ENCODE results near the gene PHLPP1. TPM values are rescaled to one million over a fixed set of nuclear protein-coding genes. Genes with fewer than 3 reads are reported as not detected.

PHLPP1 gene
- polyA plus RNA-seq, 2 of the 4 experiments (the other 2 are of a cell fraction): 6.5 to 12.1 TPM

- TF ChIP-seq FOSL2 (IDR thresholded peaks at IDR 0.05) (peak; percentile 47; the same call in 1 of the 2 replicates), FOSL2 (CRISPR knock-in tag; IDR thresholded peaks at IDR 0.05) (peak; percentile 87), GATA3 (IDR thresholded peaks at IDR 0.05; ENCODE audit: borderline replicate concordance) (peak; percentile 91), ELK1 (IDR thresholded peaks at IDR 0.05; ENCODE audit: low read depth, low read length) (no peak), NR3C1 (IDR thresholded peaks at IDR 0.05) (no peak), HOXB5 (CRISPR knock-in tag; IDR thresholded peaks at IDR 0.05) (no peak)
These were observed 96.9 kb downstream of the PHLPP1 start (continued) for GRCh38 chr18:62812242-62812641.

DNA sequence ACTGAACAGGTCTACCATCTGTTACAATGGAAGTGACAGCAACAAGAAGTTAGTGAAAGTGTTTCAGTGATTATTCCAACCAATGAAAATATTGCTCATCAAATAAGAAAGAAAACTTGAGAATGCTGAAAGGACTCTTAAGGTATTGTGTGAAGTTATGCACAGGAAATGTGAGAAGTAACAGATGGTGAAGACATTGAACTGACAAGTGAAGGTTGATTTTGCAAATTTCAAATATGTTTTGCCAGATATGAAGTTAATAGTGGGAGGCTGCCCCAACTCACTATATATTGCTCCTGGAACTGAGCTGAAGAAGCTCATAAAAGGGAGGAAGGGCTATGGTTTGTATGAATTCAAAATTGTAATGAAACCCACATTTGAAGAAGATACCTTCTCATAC, 97.5 kb downstream of the PHLPP1 start:
- ATAC-seq: no peak

DNA sequence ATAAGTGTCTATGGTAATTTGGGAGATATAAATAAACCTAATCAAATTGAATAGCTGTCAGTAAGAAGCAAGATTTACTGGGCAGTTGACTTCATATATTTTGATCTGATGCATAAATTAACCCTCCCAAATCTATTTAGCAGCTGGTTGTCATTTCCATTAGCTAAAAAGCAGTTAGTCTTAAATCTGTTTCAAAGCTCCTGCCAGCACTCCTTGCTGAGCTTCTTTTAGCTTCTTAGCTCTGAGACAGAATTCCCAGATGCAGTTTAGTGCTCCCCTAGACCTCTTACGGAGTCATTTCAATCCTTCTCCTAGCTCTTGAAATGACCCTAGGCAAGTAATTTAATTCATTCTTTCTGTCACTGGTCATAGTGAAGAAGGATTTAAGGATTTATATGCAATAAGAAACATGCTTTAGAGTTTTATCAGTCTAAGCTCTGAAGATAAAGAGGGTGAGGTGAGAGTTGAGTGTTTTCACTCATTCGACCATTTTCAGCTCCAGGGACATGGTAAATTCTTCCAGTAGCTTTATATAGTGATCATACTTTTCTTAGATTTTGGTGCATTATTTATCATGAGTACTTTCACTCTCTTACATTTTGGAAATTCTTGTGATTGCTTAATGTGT, 98.9 kb downstream of the PHLPP1 start:
- H3K4me1 ChIP-seq: peaks cover 60% of the 10 kb centered on the region

More for the DNA sequence above, 97.5 kb downstream of the PHLPP1 start:
- ChIA-PET CTCF (interaction anchor here (0.6 to 2.4 kb wide), 4 partner anchors 23 to 139 kb away, joined by 3 to 8 read pairs (median 3); partner anchors contain the start of gene PHLPP1), POLR2A (interaction anchor here (1.6 kb wide), 1 partner anchor 98 kb away, joined by 7 read pairs; the partner anchor contains the start of gene PHLPP1)
- DNase-seq (ENCODE audit: low read depth in 1 of 2, low spot score in 1 of 2) (no peak), FAIRE-seq (no peak)
- Histone ChIP-seq H3K4me1 (peaks cover 61% of the 10 kb centered on the region), H3K27ac (peak overlapping the region; percentile 89 to 90), H3K4me2 (peak overlapping the region; percentile 98), H3K9me3 (no peaks in the 10 kb centered on the region), H3K4me3 (no peak overlapping the region)
- TF ChIP-seq SREBF2 (IDR thresholded peaks at IDR 0.05) (no peak), ESRRA (IDR thresholded peaks at IDR 0.05; ENCODE audit: borderline replicate concordance, low read length) (no peak), HES2 (IDR thresholded peaks at IDR 0.05) (no peak), FOSB (CRISPR knock-in tag; IDR thresholded peaks at IDR 0.05) (no peak), CHD2 (IDR thresholded peaks at IDR 0.05; ENCODE audit: low read length, partially characterized antibody) (no peak), POLR2AphosphoS2 (conservative IDR thresholded peaks at IDR 0.05; ENCODE audit: low read length) (no peak), RFX5 (IDR thresholded peaks at IDR 0.05) (no peak), EP300 (IDR thresholded peaks at IDR 0.05) (no peak), ELK1 (IDR thresholded peaks at IDR 0.05; ENCODE audit: low read depth, low read length) (no peak)

GRCh38 chr18:62825382-62825781, 110.0 kb downstream of the PHLPP1 start:
- TF ChIP-seq MYC (IDR thresholded peaks at IDR 0.05; ENCODE audit: borderline replicate concordance, low read length) (no peak), BHLHE40 (IDR thresholded peaks at IDR 0.05; ENCODE audit: low read depth, low read length) (no peak), SMC3 (IDR thresholded peaks at IDR 0.05) (no peak), CEBPB (IDR thresholded peaks at IDR 0.05) (no peak), USF2 (IDR thresholded peaks at IDR 0.05) (no peak), CBX2 (IDR thresholded peaks at IDR 0.05; ENCODE audit: borderline replicate concordance, low read depth) (no peak), PHF8 (IDR thresholded peaks at IDR 0.05; ENCODE audit: borderline replicate concordance, low read depth) (no peak), MAZ (IDR thresholded peaks at IDR 0.05; ENCODE audit: borderline replicate concordance, low read depth, low read length) (no peak), RNF2 (IDR thresholded peaks at IDR 0.05; ENCODE audit: borderline replicate concordance, low read depth) (no peak)
- TF ChIP-seq, protein P1, sequence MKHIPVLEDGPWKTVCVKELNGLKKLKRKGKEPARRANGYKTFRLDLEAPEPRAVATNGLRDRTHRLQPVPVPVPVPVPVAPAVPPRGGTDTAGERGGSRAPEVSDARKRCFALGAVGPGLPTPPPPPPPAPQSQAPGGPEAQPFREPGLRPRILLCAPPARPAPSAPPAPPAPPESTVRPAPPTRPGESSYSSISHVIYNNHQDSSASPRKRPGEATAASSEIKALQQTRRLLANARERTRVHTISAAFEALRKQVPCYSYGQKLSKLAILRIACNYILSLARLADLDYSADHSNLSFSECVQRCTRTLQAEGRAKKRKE (CRISPR knock-in tag; IDR thresholded peaks at IDR 0.05; ENCODE audit: low read depth): no peak
- peaks cover 18% of the 10 kb centered on the region; the same call in 2 of the 3 replicates for H3K4me1 ChIP-seq
- no peaks in the 10 kb centered on the region for H3K9me3 ChIP-seq
- 100% methylated on average over 1 of the region's 1 CpG for WGBS (ENCODE audit: missing lambda C conversion rate)
- POLR2A ChIA-PET: no interaction called here
- H3K27ac ChIP-seq: no peak overlapping the region
- FAIRE-seq: no peak
- ATAC-seq: no peak
- no peak for DNase-seq (ENCODE audit: low read depth in 1 of 2, low spot score in 1 of 2)
- CTCF ChIA-PET: interaction anchor here (1.2 kb wide), 1 partner anchor 133 kb away, joined by 3 read pairs; no protein-coding TSS in a partner anchor
- H3K4me2 ChIP-seq: no peak overlapping the region
- H3K4me3 ChIP-seq: no peak overlapping the region

More for the DNA sequence above, 98.9 kb downstream of the PHLPP1 start:
- 44% methylated on average over 2 of the region's 2 CpGs for WGBS (ENCODE audit: missing lambda C conversion rate)
- no peak for FAIRE-seq
- Histone ChIP-seq H3K4me2 (peak overlapping the region; percentile 98), H3K9me3 (no peaks in the 10 kb centered on the region), H3K4me3 (no peak overlapping the region), H3K27ac (peak overlapping the region; percentile 77 to 90)
- ChIA-PET POLR2A (no interaction called here), CTCF (interaction anchor here (0.6 to 0.9 kb wide), 2 partner anchors 33 to 99 kb away, joined by 3 to 4 read pairs; partner anchors contain the start of gene PHLPP1)
- no peak for TF ChIP-seq EHF (CRISPR knock-in tag; IDR thresholded peaks at IDR 0.05)
- TF ChIP-seq NR3C1 (IDR thresholded peaks at IDR 0.05): no peak
- no peak for TF ChIP-seq CBX8 (IDR thresholded peaks at IDR 0.05)
- TF ChIP-seq PHF8 (IDR thresholded peaks at IDR 0.05; ENCODE audit: borderline replicate concordance, low read depth): no peak
- TF ChIP-seq RCOR1 (IDR thresholded peaks at IDR 0.05; ENCODE audit: low read depth, low read length): no peak
- no peak for TF ChIP-seq ZFP36 (IDR thresholded peaks at IDR 0.05; ENCODE audit: borderline replicate concordance, partially characterized antibody)
- no peak for TF ChIP-seq CBX2 (IDR thresholded peaks at IDR 0.05; ENCODE audit: borderline replicate concordance, low read depth)
- TF ChIP-seq FOXS1 (CRISPR knock-in tag; IDR thresholded peaks at IDR 0.05): no peak
- no peak for TF ChIP-seq CHD4 (IDR thresholded peaks at IDR 0.05; ENCODE audit: borderline replicate concordance)
- no peak for DNase-seq (ENCODE audit: low read depth in 1 of 2, low spot score in 1 of 2)
- ATAC-seq: peak in 1 of 2 experiments; percentile 16; a peak in 1 of 6 replicates
